Globus pallidus (tissue), 1 donor: Measurements from ENCODE around the gene GPBAR1.

ENCODE experiments used
- DNase-seq: peaks from one replicate; pipeline ENCODE4 v3.0.0-alpha.2; 2015; ENCODE audit warnings: low spot score

The GPBAR1 gene

GRCh38 chr2:218244204-218244603 is 16.6 kb upstream of the GPBAR1 start:
- DNase-seq = no peak

GRCh38 chr2:218244665-218245064 is 16.1 kb upstream of the GPBAR1 start:
- DNase-seq = no peak

GRCh38 chr2:218245214-218245613 is 15.6 kb upstream of the GPBAR1 start:
- DNase-seq = no peak

- DNase-seq = no peak
Observed at GRCh38 chr2:218249691-218250090, 11.1 kb upstream of the GPBAR1 start.

GRCh38 chr2:218252509-218253231 is 8.1 kb upstream of the GPBAR1 start:
- no peak for DNase-seq

GRCh38 chr2:218253232-218253625 is 7.6 kb upstream of the GPBAR1 start:
- DNase-seq = no peak

GRCh38 chr2:218255446-218255845 is 5.4 kb upstream of the GPBAR1 start:
- no peak for DNase-seq

GRCh38 chr2:218256612-218257350 is 4.0 kb upstream of the GPBAR1 start:
- no peak for DNase-seq

- DNase-seq = peak; percentile 61
Observed at GRCh38 chr2:218257390-218257981, 3.3 kb upstream of the GPBAR1 start.

- no peak for DNase-seq
Observed at GRCh38 chr2:218259099-218259961, 1.5 kb upstream of the GPBAR1 start.

GRCh38 chr2:218260166-218260565 is 649 bp upstream of the GPBAR1 start:
- no peak for DNase-seq

- DNase-seq = no peak
Observed at GRCh38 chr2:218261423-218262236, 815 bp downstream of the GPBAR1 start.

GRCh38 chr2:218262237-218262600 is 1.4 kb downstream of the GPBAR1 start:
- no peak for DNase-seq

GRCh38 chr2:218262631-218263586 is 2.1 kb downstream of the GPBAR1 start:
- DNase-seq = no peak

GRCh38 chr2:218263817-218264641 is 3.2 kb downstream of the GPBAR1 start:
- no peak for DNase-seq

- DNase-seq = no peak
Observed at GRCh38 chr2:218264773-218265561, 4.2 kb downstream of the GPBAR1 start.

GRCh38 chr2:218265626-218266025 is 4.8 kb downstream of the GPBAR1 start:
- no peak for DNase-seq

- no peak for DNase-seq
Observed at GRCh38 chr2:218266316-218266979, 5.6 kb downstream of the GPBAR1 start.
